C4-2B (cell line): ENCODE measurements around the gene CPD.
A peak's percentile ranks its signal among the peaks of the same experiment; 100 is the strongest.
"Not testable (repeated sequence)": the region's sequence is repeated elsewhere in the genome, so short reads cannot be mapped to it uniquely, and the experiment has no call there.

ENCODE experiments used
- H3K27ac ChIP-seq: fragments of 450-650 bp; 2 replicates; pipeline ENCODE4 v1.5.1; 2017
- CTCF ChIP-seq: fragments of 450-650 bp; conservative IDR thresholded peaks from 2 replicates; pipeline ENCODE4 v1.5.1; 2017; ENCODE audit warnings: mild to moderate bottlenecking
- ZFX ChIP-seq: fragments of 450-650 bp; IDR thresholded peaks from 2 replicates; pipeline ENCODE4 v1.6.1; 2017

The CPD gene

GRCh38 chr17:30345527-30346075, 33.1 kb upstream of the CPD start:
- peak overlapping the region; percentile 93 for H3K27ac ChIP-seq
- TF ChIP-seq ZFX (no peak), CTCF (no peak)

DNA sequence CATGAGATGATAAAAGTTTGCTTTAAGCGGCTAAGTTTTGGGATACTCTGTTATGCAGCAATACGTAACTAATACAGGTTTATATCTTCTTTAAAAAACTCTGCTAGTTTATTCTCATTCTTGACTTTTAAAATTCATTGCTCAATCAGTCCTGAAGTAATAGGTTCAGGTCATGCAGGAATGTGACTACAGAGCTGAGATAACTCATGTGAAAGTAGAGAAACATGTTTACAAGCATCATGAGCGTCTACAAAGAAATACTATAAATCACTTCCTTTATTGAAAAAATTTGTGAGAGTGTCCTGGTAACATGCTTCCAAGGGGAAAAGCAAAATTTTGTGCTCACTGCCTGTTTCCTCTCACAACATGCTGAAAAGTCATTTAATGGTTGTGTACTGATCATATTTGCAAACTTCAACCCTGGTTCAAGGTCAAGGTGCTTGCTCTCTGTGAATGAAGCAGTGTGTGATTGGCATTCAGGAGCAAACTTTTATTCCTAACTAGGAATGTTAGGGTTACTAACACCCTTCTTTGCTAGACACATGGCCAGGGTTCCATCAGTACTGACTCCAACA, 32.4 kb upstream of the CPD start:
- TF ChIP-seq CTCF (no peak), ZFX (no peak)
- H3K27ac ChIP-seq = peak overlapping the region; percentile 93

GRCh38 chr17:30347488-30347887, 31.2 kb upstream of the CPD start:
- peak overlapping the region; percentile 93; the same call in 1 of the 2 replicates for H3K27ac ChIP-seq
- TF ChIP-seq ZFX = no peak
- no peak for TF ChIP-seq CTCF

DNA sequence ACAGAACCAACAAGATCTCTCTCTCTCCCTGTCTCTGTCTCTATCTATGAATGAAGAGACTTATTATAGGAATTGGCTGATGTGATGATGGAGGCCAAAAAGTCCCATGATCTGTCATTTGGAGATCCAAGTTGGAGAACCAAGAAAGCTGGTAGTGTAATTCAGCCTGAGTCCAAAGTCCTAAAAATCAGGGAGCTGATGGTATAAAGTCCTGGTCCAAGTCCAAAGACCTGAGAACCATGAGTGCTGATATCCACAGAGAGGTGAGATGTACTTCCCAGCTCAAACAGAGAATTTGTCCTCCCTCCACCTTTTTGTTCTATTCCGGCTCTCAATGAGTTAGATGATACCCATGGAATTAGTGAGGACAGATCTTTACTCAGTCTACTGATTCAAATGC, 29.5 kb upstream of the CPD start:
- H3K27ac ChIP-seq = no peak overlapping the region
- TF ChIP-seq ZFX (no peak), CTCF (no peak)

- H3K27ac ChIP-seq = not testable (repeated sequence)
Observed at GRCh38 chr17:30351263-30351662, 27.5 kb upstream of the CPD start.

DNA sequence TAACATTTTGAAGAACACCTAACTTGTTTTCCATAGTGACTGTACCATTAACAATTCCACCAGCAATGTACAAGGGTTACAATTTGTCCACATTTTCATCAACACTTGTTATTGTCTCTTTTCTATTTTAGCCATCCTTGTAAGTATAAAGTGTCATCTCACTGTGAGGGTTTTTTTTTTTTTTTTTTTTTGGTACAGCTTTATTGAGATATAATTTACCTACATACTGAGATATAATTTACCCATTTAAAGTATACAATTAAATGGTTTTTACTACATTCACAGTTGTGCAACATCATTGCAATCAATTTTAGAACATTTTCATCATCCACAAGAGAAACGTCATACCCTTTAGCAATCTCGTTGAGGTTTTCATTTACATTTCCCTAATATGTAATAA, 27.0 kb upstream of the CPD start:
- no peak overlapping the region for H3K27ac ChIP-seq
- TF ChIP-seq CTCF (no peak), ZFX (no peak)

GRCh38 chr17:30352240-30352814, 26.4 kb upstream of the CPD start:
- H3K27ac ChIP-seq = no peak overlapping the region
- TF ChIP-seq CTCF (no peak), ZFX (no peak)

- no peak overlapping the region for H3K27ac ChIP-seq
Observed at GRCh38 chr17:30354701-30355100, 24.0 kb upstream of the CPD start.

More at GRCh38 chr17:30354701-30355100, 24.0 kb upstream of the CPD start:
- TF ChIP-seq ZFX (no peak), CTCF (no peak)
